Stimulated activated CD4-positive, alpha-beta T cell treated with anti-CD3 and anti-CD28 coated beads, Interleukin-4, amount 100 ng/mL, for 48 hours (primary cell): Measurements from ENCODE around the gene CNNM1.
A peak's percentile ranks its signal among the peaks of the same experiment; 100 is the strongest.

Source experiments
- DNase-seq, 2 donors: peaks; one replicate each; pipeline ENCODE4 v3.0.0-alpha.2; 2020; ENCODE audit warnings: low read depth in 2 of 2

Gene CNNM1

GRCh38 chr10:99418910-99419624 lies 89.9 kb downstream of the CNNM1 start:
- no peak for DNase-seq

- no peak for DNase-seq
These were observed 90.5 kb downstream of the CNNM1 start for GRCh38 chr10:99419688-99420087.

GRCh38 chr10:99421233-99421739 lies 92.1 kb downstream of the CNNM1 start:
- no peak for DNase-seq

GRCh38 chr10:99422529-99423096 lies 93.5 kb downstream of the CNNM1 start:
- DNase-seq, result no peak

GRCh38 chr10:99424656-99425055 lies 95.5 kb downstream of the CNNM1 start:
- DNase-seq, result no peak

- DNase-seq, result no peak
These were observed 96.0 kb downstream of the CNNM1 start for GRCh38 chr10:99425204-99425603.

- DNase-seq, result no peak
These were observed 97.5 kb downstream of the CNNM1 start for GRCh38 chr10:99426689-99427088.

GRCh38 chr10:99427566-99428190 lies 98.5 kb downstream of the CNNM1 start:
- DNase-seq, result no peak

GRCh38 chr10:99429517-99430095 lies 100.5 kb downstream of the CNNM1 start:
- DNase-seq, result no peak

- DNase-seq, result no peak
These were observed 100.9 kb downstream of the CNNM1 start for GRCh38 chr10:99430116-99430450.

- DNase-seq, result peak; percentile 90 to 91
These were observed 101.5 kb downstream of the CNNM1 start, which contains the start of gene GOT1 for GRCh38 chr10:99430451-99431189. TSS of gene GOT1 (minus strand) at chr10:99430624. CDS start at chr10:99430565, 59 bp downstream.

- DNase-seq, result peak in 1 of 2 donors; percentile 9
These were observed 102.1 kb downstream of the CNNM1 start for GRCh38 chr10:99431190-99431760.

- no peak for DNase-seq
These were observed 102.9 kb downstream of the CNNM1 start for GRCh38 chr10:99432047-99432446.

GRCh38 chr10:99432881-99433280 lies 103.7 kb downstream of the CNNM1 start:
- no peak for DNase-seq

GRCh38 chr10:99433378-99434020 lies 104.3 kb downstream of the CNNM1 start:
- no peak for DNase-seq

- DNase-seq, result no peak
These were observed 107.0 kb downstream of the CNNM1 start for GRCh38 chr10:99435986-99436638.

GRCh38 chr10:99438890-99439289 lies 109.7 kb downstream of the CNNM1 start:
- DNase-seq, result no peak

GRCh38 chr10:99442394-99442793 lies 113.2 kb downstream of the CNNM1 start:
- DNase-seq, result no peak

GRCh38 chr10:99443500-99443899 lies 114.3 kb downstream of the CNNM1 start:
- DNase-seq, result no peak
